ENCODE results near the gene PCBD1.

Gene PCBD1

DNA sequence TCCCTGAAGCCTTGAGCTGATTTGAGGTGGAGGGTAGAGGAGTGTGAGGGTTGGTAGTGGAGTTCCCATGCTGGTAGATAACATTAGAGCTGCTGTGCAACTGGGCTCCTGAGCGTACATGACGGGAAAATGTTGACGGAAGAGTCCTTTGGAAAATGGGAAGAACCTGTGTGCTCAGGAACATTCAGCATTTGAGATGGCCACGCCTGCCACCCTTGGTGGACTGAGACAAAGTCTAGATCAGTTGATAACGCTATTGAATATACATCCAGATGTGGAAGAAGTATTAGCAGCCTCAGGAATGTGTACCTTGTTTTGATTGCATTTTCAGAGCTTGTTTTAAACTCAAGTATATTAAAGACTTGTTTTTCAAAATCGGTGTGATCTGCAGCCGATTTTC is 16.1 kb downstream of the PCBD1 start:
- Histone ChIP-seq H3K27ac (replicated peaks) (no peak overlapping the region), H3K27me3 (ENCODE audit: insufficient read depth, poor library complexity, severe bottlenecking) (no peaks in the 10 kb centered on the region), H3K4me3 (replicated peaks; ENCODE audit: insufficient read depth, low read length) (no peak overlapping the region)
- no peak for DNase-seq (ENCODE audit: low read depth in 1 of 2, low spot score in 1 of 2)
- no peak for TF ChIP-seq POLR2AphosphoS5 (IDR thresholded peaks at IDR 0.05; ENCODE audit: low read depth)
- TF ChIP-seq, protein P1, sequence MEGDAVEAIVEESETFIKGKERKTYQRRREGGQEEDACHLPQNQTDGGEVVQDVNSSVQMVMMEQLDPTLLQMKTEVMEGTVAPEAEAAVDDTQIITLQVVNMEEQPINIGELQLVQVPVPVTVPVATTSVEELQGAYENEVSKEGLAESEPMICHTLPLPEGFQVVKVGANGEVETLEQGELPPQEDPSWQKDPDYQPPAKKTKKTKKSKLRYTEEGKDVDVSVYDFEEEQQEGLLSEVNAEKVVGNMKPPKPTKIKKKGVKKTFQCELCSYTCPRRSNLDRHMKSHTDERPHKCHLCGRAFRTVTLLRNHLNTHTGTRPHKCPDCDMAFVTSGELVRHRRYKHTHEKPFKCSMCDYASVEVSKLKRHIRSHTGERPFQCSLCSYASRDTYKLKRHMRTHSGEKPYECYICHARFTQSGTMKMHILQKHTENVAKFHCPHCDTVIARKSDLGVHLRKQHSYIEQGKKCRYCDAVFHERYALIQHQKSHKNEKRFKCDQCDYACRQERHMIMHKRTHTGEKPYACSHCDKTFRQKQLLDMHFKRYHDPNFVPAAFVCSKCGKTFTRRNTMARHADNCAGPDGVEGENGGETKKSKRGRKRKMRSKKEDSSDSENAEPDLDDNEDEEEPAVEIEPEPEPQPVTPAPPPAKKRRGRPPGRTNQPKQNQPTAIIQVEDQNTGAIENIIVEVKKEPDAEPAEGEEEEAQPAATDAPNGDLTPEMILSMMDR (IDR thresholded peaks at IDR 0.05; ENCODE audit: insufficient read depth, low read length): no peak
- TF ChIP-seq SPI1 (IDR thresholded peaks at IDR 0.05; ENCODE audit: borderline replicate concordance, low read depth): no peak
- no peak for TF ChIP-seq GABPA (IDR thresholded peaks at IDR 0.05; ENCODE audit: low read depth)
- no peak for TF ChIP-seq REST (IDR thresholded peaks at IDR 0.05; ENCODE audit: insufficient replicate concordance, low read depth)

GRCh38 chr10:70866424-70866823 is 21.9 kb downstream of the PCBD1 start:
- peak; percentile 13 to 70 for DNase-seq (ENCODE audit: low read depth in 1 of 2, low spot score in 1 of 2)
- no peak overlapping the region for H3K27ac ChIP-seq (replicated peaks)
- no peak overlapping the region for H3K4me3 ChIP-seq (replicated peaks; ENCODE audit: insufficient read depth, low read length)
- H3K27me3 ChIP-seq (ENCODE audit: insufficient read depth, poor library complexity, severe bottlenecking): no peaks in the 10 kb centered on the region
- TF ChIP-seq POLR2AphosphoS5 (IDR thresholded peaks at IDR 0.05; ENCODE audit: low read depth) (peak; percentile 67), REST (IDR thresholded peaks at IDR 0.05; ENCODE audit: insufficient replicate concordance, low read depth) (no peak), GABPA (IDR thresholded peaks at IDR 0.05; ENCODE audit: low read depth) (no peak)

GRCh38 chr10:70864935-70865334 is 23.4 kb downstream of the PCBD1 start:
- no peak overlapping the region for H3K27ac ChIP-seq (replicated peaks)
- TF ChIP-seq, protein P1 (IDR thresholded peaks at IDR 0.05; ENCODE audit: insufficient read depth, low read length): no peak
- TF ChIP-seq REST (IDR thresholded peaks at IDR 0.05; ENCODE audit: insufficient replicate concordance, low read depth): no peak
- TF ChIP-seq SPI1 (IDR thresholded peaks at IDR 0.05; ENCODE audit: borderline replicate concordance, low read depth): no peak
- TF ChIP-seq POLR2AphosphoS5 (IDR thresholded peaks at IDR 0.05; ENCODE audit: low read depth): no peak
- no peak for TF ChIP-seq GABPA (IDR thresholded peaks at IDR 0.05; ENCODE audit: low read depth)
- H3K27me3 ChIP-seq (ENCODE audit: insufficient read depth, poor library complexity, severe bottlenecking): no peaks in the 10 kb centered on the region
- no peak overlapping the region for H3K4me3 ChIP-seq (replicated peaks; ENCODE audit: insufficient read depth, low read length)
- no peak for DNase-seq (ENCODE audit: low read depth in 1 of 2, low spot score in 1 of 2)
